HepG2 (cell line): ENCODE results near the gene CYSRT1. TPM values are rescaled to one million over a fixed set of nuclear protein-coding genes. Genes with fewer than 3 reads are reported as not detected.

Source experiments
- BRD4 ChIP-seq: sonication (generic); formaldehyde crosslinking; IDR thresholded peaks from 2 replicates; pipeline ENCODE4 v1.4.0; 2020; ENCODE audit warnings: missing genetic modification reagents
- DDIT3 ChIP-seq: sonication (generic); formaldehyde crosslinking; IDR thresholded peaks from 2 replicates; pipeline ENCODE4 v1.4.0; 2020; ENCODE audit warnings: mild to moderate bottlenecking, missing genetic modification reagents
- ELK4 ChIP-seq: sonication (generic); formaldehyde crosslinking; IDR thresholded peaks from 2 replicates; pipeline ENCODE4 v1.9.0; 2021; ENCODE audit warnings: missing genetic modification reagents, borderline replicate concordance
- FOXA1 ChIP-seq, 2 experiments: fragments of 450-650 bp in 1 of 2; sonication (generic) in 1 of 2; formaldehyde crosslinking in 1 of 2; IDR thresholded peaks; 2 replicates each; pipeline versions ENCODE4 v1.4.0 to v1.6.1; 2016 to 2020; ENCODE audit warnings: missing genetic modification reagents in 1 of 2
- GATAD2A ChIP-seq: IDR thresholded peaks from 2 replicates; pipeline ENCODE4 v1.6.1; 2016
- HNF1B ChIP-seq: sonication (generic); formaldehyde crosslinking; IDR thresholded peaks from 2 replicates; pipeline ENCODE4 v1.5.1; 2020; ENCODE audit warnings: mild to moderate bottlenecking, moderate library complexity, missing genetic modification reagents
- IKZF4 ChIP-seq: sonication (generic); formaldehyde crosslinking; IDR thresholded peaks from 2 replicates; pipeline ENCODE4 v1.5.1; 2020; ENCODE audit warnings: borderline replicate concordance, mild to moderate bottlenecking, low read depth, missing genetic modification reagents; ENCODE audit errors: not compliant biosample characterization
- NR2F1 ChIP-seq, 2 experiments: fragments of 450-650 bp in 1 of 2; formaldehyde crosslinking in 1 of 2; IDR thresholded peaks; 2 replicates each; pipeline versions ENCODE4 v1.5.0 to v1.6.1; 2016 to 2020; ENCODE audit warnings: mild to moderate bottlenecking in 1 of 2, missing compliant biosample characterization in 1 of 2, missing genetic modification reagents in 1 of 2, moderate library complexity in 1 of 2
- SNAI1 ChIP-seq: sonication (generic); formaldehyde crosslinking; IDR thresholded peaks from 2 replicates; pipeline ENCODE4 v1.5.0; 2020; ENCODE audit warnings: mild to moderate bottlenecking, missing genetic modification reagents, borderline replicate concordance
- SOX6 ChIP-seq, 2 experiments: fragments of 450-650 bp in 1 of 2; sonication (generic) in 1 of 2; formaldehyde crosslinking in 1 of 2; IDR thresholded peaks; 2 replicates each; pipeline versions ENCODE4 v1.4.0 to v1.6.1; 2017 to 2020; ENCODE audit warnings: antibody characterized with exemption in 1 of 2, mild to moderate bottlenecking in 1 of 2, missing genetic modification reagents in 1 of 2
- STAT5B ChIP-seq: sonication (generic); formaldehyde crosslinking; IDR thresholded peaks from 2 replicates; pipeline ENCODE4 v1.4.0; 2020; ENCODE audit warnings: missing genetic modification reagents
- ZBTB2 ChIP-seq: sonication (generic); formaldehyde crosslinking; IDR thresholded peaks from 2 replicates; pipeline ENCODE4 v1.8.0; 2022; ENCODE audit warnings: low read depth, missing genetic modification reagents
- ZFP36L2 ChIP-seq: sonication (generic); formaldehyde crosslinking; IDR thresholded peaks from 2 replicates; pipeline ENCODE4 v1.4.0; 2020; ENCODE audit warnings: missing genetic modification reagents
- ZNF224 ChIP-seq: sonication (generic); formaldehyde crosslinking; IDR thresholded peaks from 2 replicates; pipeline ENCODE4 v1.5.0; 2020; ENCODE audit warnings: mild to moderate bottlenecking, missing genetic modification reagents
- ZNF251 ChIP-seq: sonication (generic); formaldehyde crosslinking; IDR thresholded peaks from 2 replicates; pipeline ENCODE4 v1.9.0; 2021; ENCODE audit warnings: mild to moderate bottlenecking, missing genetic modification reagents
- ZNF253 ChIP-seq: sonication (generic); formaldehyde crosslinking; IDR thresholded peaks from 2 replicates; pipeline ENCODE4 v1.8.0; 2022; ENCODE audit warnings: mild to moderate bottlenecking, missing genetic modification reagents, borderline replicate concordance
- ZNF468 ChIP-seq: sonication (generic); formaldehyde crosslinking; IDR thresholded peaks from 2 replicates; pipeline ENCODE4 v1.8.0; 2022; ENCODE audit warnings: mild to moderate bottlenecking, moderate library complexity, missing genetic modification reagents
- ZNF543 ChIP-seq: sonication (generic); formaldehyde crosslinking; IDR thresholded peaks from 2 replicates; pipeline ENCODE4 v1.4.0; 2020; ENCODE audit warnings: mild to moderate bottlenecking, missing genetic modification reagents
- ZNF564 ChIP-seq: sonication (generic); formaldehyde crosslinking; IDR thresholded peaks from 2 replicates; pipeline ENCODE4 v1.8.1; 2023; ENCODE audit warnings: mild to moderate bottlenecking, missing genetic modification reagents
- ZNF674 ChIP-seq: sonication (generic); formaldehyde crosslinking; IDR thresholded peaks from 2 replicates; pipeline ENCODE4 v1.5.0; 2020; ENCODE audit warnings: low read depth, mild to moderate bottlenecking, missing genetic modification reagents
- ZNF777 ChIP-seq: sonication (generic); formaldehyde crosslinking; IDR thresholded peaks from 2 replicates; pipeline ENCODE4 v1.4.0; 2020; ENCODE audit warnings: missing genetic modification reagents
- ZNF878 ChIP-seq: sonication (generic); formaldehyde crosslinking; IDR thresholded peaks from 2 replicates; pipeline ENCODE4 v1.8.1; 2023; ENCODE audit warnings: mild to moderate bottlenecking, missing genetic modification reagents, moderate library complexity
- polyA plus RNA-seq, 8 experiments: library from polyadenylated mRNA; depleted of rRNA in 3 of 8; stranded (reverse) in 7 of 8; unstranded in 1 of 8; fragments of >200 nt; fragmentation: Illumina TruSeq in 4 of 8; extraction: Trizol in 4 of 8; gene quantifications; 2 replicates each; pipeline versions ENCODE4 v1.2.1 to v1.2.3, GENCODE V29; 2011 to 2016; ENCODE audit warnings: low read depth in 4 of 8, missing spikeins in 1 of 8, mixed read lengths in 1 of 8; ENCODE audit not compliant: insufficient read depth in 1 of 8
- total RNA-seq, 5 experiments: library from RNA; depleted of rRNA; stranded (reverse); fragments of >200 nt; fragmentation: Illumina TruSeq; extraction: Trizol; gene quantifications; 2 replicates each; pipeline ENCODE4 v1.2.3, GENCODE V29; 2016; ENCODE audit warnings: low read depth in 1 of 5

CYSRT1 gene
- total and polyA plus RNA-seq, 2 of the 13 experiments (the other 11 are each of a cell fraction or from before 2014, with no cell fraction given), result 1.5 to 2.1 TPM

- no peak for TF ChIP-seq IKZF4 (CRISPR knock-in tag)
- 0 out of 2 replicates have a peak, but pooled peaks have one; percentile 6 for TF ChIP-seq GATAD2A (CRISPR knock-in tag)
- no peak for TF ChIP-seq BRD4 (CRISPR knock-in tag)
- no peak for TF ChIP-seq ZBTB2
- peak; percentile 70; the same call in 1 of the 2 replicates for TF ChIP-seq ZNF224 (CRISPR knock-in tag)
- no peak for TF ChIP-seq FOXA1 (IDR thresholded peaks at IDR 0.05)
- no peak for TF ChIP-seq FOXA1 (CRISPR knock-in tag; IDR thresholded peaks at IDR 0.05)
- no peak for TF ChIP-seq ELK4
- no peak for TF ChIP-seq ZNF468 (CRISPR knock-in tag)
- TF ChIP-seq STAT5B, result no peak
- TF ChIP-seq ZNF674 (CRISPR knock-in tag), result no peak
- TF ChIP-seq NR2F1 (CRISPR knock-in tag; IDR thresholded peaks at IDR 0.05), result peak in 1 of 2 experiments; percentile 68; a peak in 1 of 4 replicates
- no peak; the same call in 1 of the 2 replicates for TF ChIP-seq SNAI1 (CRISPR knock-in tag)
- no peak for TF ChIP-seq DDIT3
- no peak for TF ChIP-seq ZNF251 (CRISPR knock-in tag)
- TF ChIP-seq HNF1B (CRISPR knock-in tag), result peak; percentile 72
- no peak for TF ChIP-seq ZNF878 (CRISPR knock-in tag)
- peak; percentile 76 for TF ChIP-seq ZNF543 (CRISPR knock-in tag)
- TF ChIP-seq SOX6 (IDR thresholded peaks at IDR 0.05), result no peak
- TF ChIP-seq SOX6 (CRISPR knock-in tag; IDR thresholded peaks at IDR 0.05), result peak; percentile 44; the same call in 1 of the 2 replicates
- TF ChIP-seq ZNF564 (CRISPR knock-in tag), result no peak
- TF ChIP-seq ZNF253 (CRISPR knock-in tag), result no peak
- TF ChIP-seq ZNF777, result peak; percentile 59; the same call in 1 of the 2 replicates
- TF ChIP-seq ZFP36L2, result no peak
Measured at GRCh38 chr9:137229903-137230704, 5.1 kb downstream of the CYSRT1 start (continued).
